SK-N-SH (cell line): ENCODE results near the gene NLGN2. TPM values are rescaled to one million over a fixed set of nuclear protein-coding genes. Genes with fewer than 3 reads are reported as not detected.

ENCODE experiments used
- CTCF ChIA-PET: fragments of 300-600, 350-600 bp; formaldehyde crosslinking; extraction: SDS; loops from one replicate; lab custom pipeline; 2021; lab: Yijun Ruan, JAX
- POLR2A ChIA-PET: fragments of 350-600 bp; sonication (Branson Sonifier 250); formaldehyde crosslinking; extraction: SDS; loops from one replicate; lab custom pipeline; 2020; ENCODE audit warnings: antibody characterized with exemption, inconsistent platforms; lab: Yijun Ruan, JAX
- DNase-seq: peaks from one replicate; pipeline ENCODE4 v3.0.0; 2012
- H2AFZ ChIP-seq: fragments of 200-600 bp; sonication (generic); 2 replicates; pipeline ENCODE4 v1.8.1; 2016; ENCODE audit warnings: antibody characterized with exemption, mild to moderate bottlenecking, low read depth
- H3F3A ChIP-seq: fragments of 200-600 bp; sonication (generic); replicated peaks from 2 replicates; pipeline ENCODE3; 2016; ENCODE audit warnings: antibody characterized with exemption, mild to moderate bottlenecking; ENCODE audit not compliant: insufficient read depth
- H3K27ac ChIP-seq, 2 experiments: fragments of 200-500 bp in 1 of 2; fragments of 200-600 bp in 1 of 2; sonication (Bioruptor generic) in 1 of 2; sonication (generic), shearing (Covaris generic) in 1 of 2; 2 replicates each; pipeline versions ENCODE4 v1.5.1 to v1.6.1; 2014 to 2016; ENCODE audit warnings: low read depth in 2 of 2, inconsistent platforms in 1 of 2, low read length in 1 of 2, mild to moderate bottlenecking in 1 of 2, mixed read lengths in 1 of 2
- H3K27me3 ChIP-seq: fragments of 200-600 bp; sonication (generic), shearing (Covaris generic); 2 replicates; pipeline ENCODE4 v1.6.1; 2016; ENCODE audit warnings: mixed run types; ENCODE audit not compliant: insufficient read depth
- H3K36me3 ChIP-seq, 2 experiments: fragments of 200-500 bp in 1 of 2; fragments of 200-600 bp in 1 of 2; sonication (Bioruptor generic) in 1 of 2; sonication (generic) in 1 of 2; replicated peaks in 1 of 2; 2 replicates each; pipeline versions ENCODE3 to v1.5.1; 2014 to 2016; ENCODE audit warnings: low read length in 1 of 2, mild to moderate bottlenecking in 1 of 2; ENCODE audit not compliant: insufficient read depth in 2 of 2, control insufficient read depth in 1 of 2
- H3K4me1 ChIP-seq, 2 experiments: fragments of 200-500 bp in 1 of 2; fragments of 200-600 bp in 1 of 2; sonication (Bioruptor generic) in 1 of 2; sonication (generic), shearing (Covaris generic) in 1 of 2; 2 replicates each; pipeline versions ENCODE4 v1.5.1 to v1.6.1; 2014 to 2016; ENCODE audit warnings: low read depth in 1 of 2, low read length in 1 of 2, mixed run types in 1 of 2; ENCODE audit not compliant: insufficient read depth in 2 of 2, control insufficient read depth in 1 of 2
- H3K4me2 ChIP-seq: fragments of 200-600 bp; sonication (generic), shearing (Covaris generic); 2 replicates; pipeline ENCODE4 v1.6.1; 2017; ENCODE audit warnings: mixed run types
- H3K4me3 ChIP-seq, 2 experiments: fragments of 200-500 bp in 1 of 2; fragments of 200-600 bp in 1 of 2; sonication (Bioruptor generic) in 1 of 2; sonication (generic), shearing (Covaris generic) in 1 of 2; 2 replicates each; pipeline versions ENCODE4 v1.5.1 to v1.8.1; 2014 to 2016; ENCODE audit warnings: low read depth in 2 of 2, inconsistent platforms in 1 of 2, low read length in 1 of 2, mild to moderate bottlenecking in 1 of 2, mixed read lengths in 1 of 2, moderate library complexity in 1 of 2
- H3K79me2 ChIP-seq: fragments of 200-600 bp; sonication (generic); 2 replicates; pipeline ENCODE4 v1.8.1; 2017; ENCODE audit warnings: mild to moderate bottlenecking; ENCODE audit not compliant: insufficient read depth
- H3K9ac ChIP-seq: fragments of 200-600 bp; sonication (generic); 2 replicates; pipeline ENCODE4 v1.6.1; 2017; ENCODE audit warnings: mixed run types
- H3K9me2 ChIP-seq: fragments of 200-600 bp; sonication (generic); 2 replicates; pipeline ENCODE4 v1.6.1; 2017; ENCODE audit warnings: mixed run types
- H3K9me3 ChIP-seq: fragments of 200-600 bp; sonication (generic); 2 replicates; pipeline ENCODE4 v1.6.1; 2017; ENCODE audit warnings: mixed run types, mild to moderate bottlenecking, moderate library complexity
- H4K20me1 ChIP-seq: fragments of 200-600 bp; sonication (generic); 2 replicates; pipeline ENCODE4 v1.6.1; 2017; ENCODE audit warnings: mild to moderate bottlenecking, mixed run types; ENCODE audit not compliant: insufficient read depth
- ELF1 ChIP-seq: IDR thresholded peaks from 2 replicates; pipeline ENCODE4 v1.4.0; 2012
- FOXM1 ChIP-seq: IDR thresholded peaks from 2 replicates; pipeline ENCODE4 v1.4.0; 2012; ENCODE audit warnings: low read depth, mild to moderate bottlenecking
- MAX ChIP-seq: IDR thresholded peaks from 2 replicates; pipeline ENCODE4 v1.4.0; 2012; ENCODE audit warnings: low read depth
- MEF2A ChIP-seq: IDR thresholded peaks from 2 replicates; pipeline ENCODE4 v1.4.0; 2012; ENCODE audit warnings: low read depth, borderline replicate concordance
- NRF1 ChIP-seq: IDR thresholded peaks from 2 replicates; pipeline ENCODE4 v1.6.1; 2012; ENCODE audit warnings: low read depth, mild to moderate bottlenecking, low read length
- RAD21 ChIP-seq: IDR thresholded peaks from 2 replicates; pipeline ENCODE4 v1.6.1; 2012; ENCODE audit warnings: mild to moderate bottlenecking, low read length
- RCOR1 ChIP-seq: fragments of 150-350 bp; IDR thresholded peaks from 2 replicates; pipeline ENCODE4 v1.6.1; 2017; ENCODE audit warnings: antibody characterized with exemption, low read length
- REST ChIP-seq: IDR thresholded peaks from 2 replicates; pipeline ENCODE4 v1.6.1; 2012; ENCODE audit warnings: mild to moderate bottlenecking, low read depth, low read length, moderate library complexity
- SMC3 ChIP-seq: IDR thresholded peaks from 2 replicates; pipeline ENCODE4 v1.6.1; 2012; ENCODE audit warnings: low read depth, low read length, improper control_type of control experiment
- TCF12 ChIP-seq: IDR thresholded peaks from 2 replicates; pipeline ENCODE4 v1.4.0; 2012
- TEAD4 ChIP-seq: IDR thresholded peaks from 2 replicates; pipeline ENCODE4 v1.4.0; 2012; ENCODE audit warnings: mild to moderate bottlenecking, borderline replicate concordance; ENCODE audit not compliant: insufficient read depth
- YY1 ChIP-seq: IDR thresholded peaks from 2 replicates; pipeline ENCODE4 v1.4.0; 2012; ENCODE audit warnings: low read depth, mild to moderate bottlenecking
- WGBS: methylation state at CpG from one replicate; pipeline ENCODE4 v1.1.6; 2017; ENCODE audit warnings: low lambda C conversion rate; 5-methylcytosine and 5-hydroxymethylcytosine counted together
- polyA plus RNA-seq, 3 experiments: library from polyadenylated mRNA; depleted of rRNA; stranded (reverse); fragments of >200 nt; gene quantifications; 2 replicates each; pipeline ENCODE4 v1.2.3, GENCODE V29; 2012
- TF ChIP-seq, protein P1 (sequence below): fragments of 200-600 bp; sonication (generic); IDR thresholded peaks from 2 replicates; pipeline ENCODE4 v1.6.1; 2017; ENCODE audit warnings: antibody characterized with exemption, mild to moderate bottlenecking, moderate library complexity

The NLGN2 gene
- polyA plus RNA-seq, 1 of the 3 experiments (the other 2 are of a cell fraction) = 29.9 TPM

DNA sequence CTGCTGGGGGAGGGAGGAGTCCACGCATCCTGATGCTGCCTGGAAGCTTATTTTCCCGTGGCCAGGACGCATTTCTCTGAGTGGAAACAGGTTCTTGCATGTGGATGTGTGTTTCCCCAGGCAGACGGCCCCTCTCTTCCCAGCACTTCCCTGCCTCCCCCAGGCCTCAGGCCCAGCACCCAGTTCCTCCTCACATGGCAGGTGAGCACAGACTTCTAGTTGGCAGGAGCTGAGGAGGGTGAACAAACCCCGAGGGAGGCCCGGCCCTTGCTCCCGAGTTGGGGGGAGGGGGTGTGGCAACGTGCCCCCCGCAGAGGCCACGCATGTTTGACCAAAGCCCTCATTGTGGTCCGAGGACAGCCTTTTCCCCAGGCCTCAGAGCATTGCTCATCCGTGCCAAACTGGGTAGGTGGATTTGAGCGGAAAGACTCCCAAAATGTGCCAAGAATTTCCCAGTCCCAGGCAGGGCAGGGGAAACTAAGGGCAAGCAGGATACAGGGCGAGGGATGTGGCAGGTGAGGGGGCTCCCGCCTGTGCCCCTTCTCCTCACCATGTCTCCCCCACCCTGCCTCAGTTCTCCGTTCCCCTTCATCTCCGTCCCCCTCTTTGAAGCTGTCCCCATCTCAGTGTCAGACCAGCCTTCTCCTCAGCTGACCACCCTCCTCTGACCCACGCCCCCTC lies 11.0 kb downstream of the NLGN2 start:
- no peaks in the 10 kb centered on the region; a peak in 1 of 4 replicates for H3K4me1 ChIP-seq
- no peaks in the 10 kb centered on the region for H3K9me2 ChIP-seq
- H2AFZ ChIP-seq = no peak overlapping the region
- no peaks in the 10 kb centered on the region for H4K20me1 ChIP-seq
- no peak for DNase-seq
- POLR2A ChIA-PET = no interaction called here
- peaks cover 0 to 33% of the 10 kb centered on the region in 2 experiments for H3K36me3 ChIP-seq
- CTCF ChIA-PET = interaction anchor here (0.7 to 1.6 kb wide), 4 partner anchors 35 to 142 kb away, joined by 3 to 6 read pairs (median 3); no protein-coding TSS in a partner anchor
- H3K4me3 ChIP-seq = no peak overlapping the region
- no peaks in the 10 kb centered on the region for H3F3A ChIP-seq
- H3K27me3 ChIP-seq = no peaks in the 10 kb centered on the region
- no peaks in the 10 kb centered on the region for H3K79me2 ChIP-seq
- TF ChIP-seq REST = no peak
- TF ChIP-seq FOXM1 = no peak
- no peak for TF ChIP-seq YY1
- TF ChIP-seq, protein P1, sequence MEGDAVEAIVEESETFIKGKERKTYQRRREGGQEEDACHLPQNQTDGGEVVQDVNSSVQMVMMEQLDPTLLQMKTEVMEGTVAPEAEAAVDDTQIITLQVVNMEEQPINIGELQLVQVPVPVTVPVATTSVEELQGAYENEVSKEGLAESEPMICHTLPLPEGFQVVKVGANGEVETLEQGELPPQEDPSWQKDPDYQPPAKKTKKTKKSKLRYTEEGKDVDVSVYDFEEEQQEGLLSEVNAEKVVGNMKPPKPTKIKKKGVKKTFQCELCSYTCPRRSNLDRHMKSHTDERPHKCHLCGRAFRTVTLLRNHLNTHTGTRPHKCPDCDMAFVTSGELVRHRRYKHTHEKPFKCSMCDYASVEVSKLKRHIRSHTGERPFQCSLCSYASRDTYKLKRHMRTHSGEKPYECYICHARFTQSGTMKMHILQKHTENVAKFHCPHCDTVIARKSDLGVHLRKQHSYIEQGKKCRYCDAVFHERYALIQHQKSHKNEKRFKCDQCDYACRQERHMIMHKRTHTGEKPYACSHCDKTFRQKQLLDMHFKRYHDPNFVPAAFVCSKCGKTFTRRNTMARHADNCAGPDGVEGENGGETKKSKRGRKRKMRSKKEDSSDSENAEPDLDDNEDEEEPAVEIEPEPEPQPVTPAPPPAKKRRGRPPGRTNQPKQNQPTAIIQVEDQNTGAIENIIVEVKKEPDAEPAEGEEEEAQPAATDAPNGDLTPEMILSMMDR = no peak
- TF ChIP-seq ELF1 = no peak
- TF ChIP-seq MAX = no peak
- TF ChIP-seq SMC3 = no peak
- no peak for TF ChIP-seq TEAD4
- TF ChIP-seq NRF1 = no peak
- no peak for TF ChIP-seq RAD21
- TF ChIP-seq RCOR1 = no peak
- TF ChIP-seq MEF2A = no peak
- TF ChIP-seq TCF12 = no peak
- no peak overlapping the region for H3K27ac ChIP-seq
- no peak overlapping the region for H3K9ac ChIP-seq
- WGBS = 87% methylated on average over 18 of the region's 18 CpGs
- H3K9me3 ChIP-seq = no peaks in the 10 kb centered on the region
- no peak overlapping the region for H3K4me2 ChIP-seq
